HepG2 (cell line): ENCODE results near the gene SYMPK. TPM values are rescaled to one million over a fixed set of nuclear protein-coding genes. Genes with fewer than 3 reads are reported as not detected.

Experiments used
- ARHGAP35 ChIP-seq: sonication (generic); formaldehyde crosslinking; IDR thresholded peaks from 2 replicates; pipeline ENCODE4 v1.9.0; 2022; ENCODE audit warnings: mild to moderate bottlenecking, inconsistent platforms, moderate library complexity, missing genetic modification reagents, borderline replicate concordance
- ATRX ChIP-seq: sonication (generic); formaldehyde crosslinking; IDR thresholded peaks from 2 replicates; pipeline ENCODE4 v1.4.0; 2020; ENCODE audit warnings: missing genetic modification reagents, borderline replicate concordance
- FOXK1 ChIP-seq: sonication (generic); formaldehyde crosslinking; IDR thresholded peaks from 2 replicates; pipeline ENCODE4 v1.4.0; 2020; ENCODE audit warnings: low read depth, missing genetic modification reagents, borderline replicate concordance
- HES4 ChIP-seq: sonication (generic); formaldehyde crosslinking; IDR thresholded peaks from 2 replicates; pipeline ENCODE4 v1.9.0; 2021; ENCODE audit warnings: mild to moderate bottlenecking, missing genetic modification reagents, borderline replicate concordance
- HNRNPUL1 ChIP-seq: fragments of 200-400 bp; formaldehyde crosslinking; IDR thresholded peaks from 2 replicates; pipeline ENCODE4 v1.6.1; 2017; ENCODE audit warnings: low read depth, mild to moderate bottlenecking, low read length, moderate library complexity
- HOXA9 ChIP-seq: sonication (generic); formaldehyde crosslinking; IDR thresholded peaks from 2 replicates; pipeline ENCODE4 v1.8.1; 2022; ENCODE audit warnings: missing genetic modification reagents, mild to moderate bottlenecking, moderate library complexity, borderline replicate concordance
- ISL2 ChIP-seq: sonication (generic); formaldehyde crosslinking; IDR thresholded peaks from 2 replicates; pipeline ENCODE4 v1.5.0; 2020; ENCODE audit warnings: missing genetic modification reagents
- KDM4B ChIP-seq: sonication (generic); formaldehyde crosslinking; IDR thresholded peaks from 2 replicates; pipeline ENCODE4 v1.4.0; 2020; ENCODE audit warnings: missing genetic modification reagents
- NAIF1 ChIP-seq: sonication (generic); formaldehyde crosslinking; IDR thresholded peaks from 2 replicates; pipeline ENCODE4 v1.5.0; 2020; ENCODE audit warnings: mild to moderate bottlenecking, missing genetic modification reagents, borderline replicate concordance
- NRL ChIP-seq: sonication (generic); formaldehyde crosslinking; IDR thresholded peaks from 2 replicates; pipeline ENCODE4 v1.5.0; 2020; ENCODE audit warnings: missing genetic modification reagents, mild to moderate bottlenecking, moderate library complexity, borderline replicate concordance
- PAX8 ChIP-seq: sonication (generic); formaldehyde crosslinking; IDR thresholded peaks from 2 replicates; pipeline ENCODE4 v1.8.0; 2022; ENCODE audit warnings: mild to moderate bottlenecking, missing genetic modification reagents, borderline replicate concordance
- POGZ ChIP-seq: sonication (generic); formaldehyde crosslinking; IDR thresholded peaks from 2 replicates; pipeline ENCODE4 v1.4.0; 2020; ENCODE audit warnings: mild to moderate bottlenecking, missing genetic modification reagents
- SMAD3 ChIP-seq: sonication (generic); formaldehyde crosslinking; IDR thresholded peaks from 2 replicates; pipeline ENCODE4 v1.4.0; 2020; ENCODE audit warnings: missing genetic modification reagents
- TARDBP ChIP-seq: sonication (generic); formaldehyde crosslinking; IDR thresholded peaks from 2 replicates; pipeline ENCODE4 v1.8.0; 2022; ENCODE audit warnings: mild to moderate bottlenecking, missing genetic modification reagents
- U2AF2 ChIP-seq: fragments of 200-400 bp; formaldehyde crosslinking; IDR thresholded peaks from 2 replicates; pipeline ENCODE4 v1.6.1; 2017; ENCODE audit warnings: low read depth, mild to moderate bottlenecking, low read length
- ZNF253 ChIP-seq: sonication (generic); formaldehyde crosslinking; IDR thresholded peaks from 2 replicates; pipeline ENCODE4 v1.8.0; 2022; ENCODE audit warnings: mild to moderate bottlenecking, missing genetic modification reagents, borderline replicate concordance
- ZNF564 ChIP-seq: sonication (generic); formaldehyde crosslinking; IDR thresholded peaks from 2 replicates; pipeline ENCODE4 v1.8.1; 2023; ENCODE audit warnings: mild to moderate bottlenecking, missing genetic modification reagents
- ZNF724P ChIP-seq: sonication (generic); formaldehyde crosslinking; IDR thresholded peaks from 2 replicates; pipeline ENCODE4 v1.8.0; 2022; ENCODE audit warnings: missing genetic modification reagents, borderline replicate concordance
- ZNF75D ChIP-seq: sonication (generic); formaldehyde crosslinking; IDR thresholded peaks from 2 replicates; pipeline ENCODE4 v1.8.1; 2023; ENCODE audit warnings: missing genetic modification reagents, mild to moderate bottlenecking, borderline replicate concordance
- ZNF891 ChIP-seq: sonication (generic); formaldehyde crosslinking; IDR thresholded peaks from 2 replicates; pipeline ENCODE4 v1.5.0; 2020; ENCODE audit warnings: mild to moderate bottlenecking, missing genetic modification reagents
- polyA plus RNA-seq, 8 experiments: library from polyadenylated mRNA; depleted of rRNA in 3 of 8; stranded (reverse) in 7 of 8; unstranded in 1 of 8; fragments of >200 nt; fragmentation: Illumina TruSeq in 4 of 8; extraction: Trizol in 4 of 8; gene quantifications; 2 replicates each; pipeline versions ENCODE4 v1.2.1 to v1.2.3, GENCODE V29; 2011 to 2016; ENCODE audit warnings: low read depth in 4 of 8, missing spikeins in 1 of 8, mixed read lengths in 1 of 8; ENCODE audit not compliant: insufficient read depth in 1 of 8
- total RNA-seq, 5 experiments: library from RNA; depleted of rRNA; stranded (reverse); fragments of >200 nt; fragmentation: Illumina TruSeq; extraction: Trizol; gene quantifications; 2 replicates each; pipeline ENCODE4 v1.2.3, GENCODE V29; 2016; ENCODE audit warnings: low read depth in 1 of 5
- TF ChIP-seq, protein P1 (sequence below): sonication (generic); formaldehyde crosslinking; IDR thresholded peaks from 2 replicates; pipeline ENCODE4 v1.5.0; 2020; ENCODE audit warnings: missing genetic modification reagents
- TF ChIP-seq, protein P2 (sequence below): sonication (generic); formaldehyde crosslinking; IDR thresholded peaks from 2 replicates; pipeline ENCODE4 v1.4.0; 2020; ENCODE audit warnings: mild to moderate bottlenecking, missing genetic modification reagents

The SYMPK gene
- total and polyA plus RNA-seq, 2 of the 13 experiments (the other 11 are each of a cell fraction or from before 2014, with no cell fraction given), result 21.9 to 55.7 TPM

DNA sequence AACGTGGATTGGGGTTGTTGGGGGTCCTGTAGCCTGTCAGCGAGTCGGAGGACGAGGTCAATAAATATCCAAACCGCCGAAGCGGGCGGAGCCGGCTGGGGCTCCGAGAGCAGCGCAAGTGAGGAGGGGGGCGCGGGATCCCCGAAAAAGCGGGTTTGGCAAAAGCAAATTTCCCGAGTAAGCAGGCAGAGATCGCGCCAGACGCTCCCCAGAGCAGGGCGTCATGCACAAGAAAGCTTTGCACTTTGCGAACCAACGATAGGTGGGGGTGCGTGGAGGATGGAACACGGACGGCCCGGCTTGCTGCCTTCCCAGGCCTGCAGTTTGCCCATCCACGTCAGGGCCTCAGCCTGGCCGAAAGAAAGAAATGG lies 93.1 kb downstream of the SYMPK start (continued):
- TF ChIP-seq POGZ (CRISPR knock-in tag) (no peak), HOXA9 (0 out of 2 replicates have a peak, but pooled peaks have one; percentile 7), SMAD3 (CRISPR knock-in tag) (peak; percentile 18; the same call in 1 of the 2 replicates), ATRX (CRISPR knock-in tag) (no peak), ZNF564 (peak; percentile 14; the same call in 1 of the 2 replicates), NRL (CRISPR knock-in tag) (no peak), FOXK1 (CRISPR knock-in tag) (no peak), HES4 (CRISPR knock-in tag) (no peak), KDM4B (CRISPR knock-in tag) (no peak), NAIF1 (CRISPR knock-in tag) (0 out of 2 replicates have a peak, but pooled peaks have one; percentile 18), ISL2 (CRISPR knock-in tag) (no peak), ZNF724P (CRISPR knock-in tag) (no peak), ARHGAP35 (CRISPR knock-in tag) (no peak), HNRNPUL1 (no peak), ZNF75D (no peak), ZNF891 (CRISPR knock-in tag) (no peak), U2AF2 (no peak), TARDBP (CRISPR knock-in tag) (no peak), ZNF253 (CRISPR knock-in tag) (no peak), PAX8 (CRISPR knock-in tag) (no peak)
- TF ChIP-seq, protein P1, sequence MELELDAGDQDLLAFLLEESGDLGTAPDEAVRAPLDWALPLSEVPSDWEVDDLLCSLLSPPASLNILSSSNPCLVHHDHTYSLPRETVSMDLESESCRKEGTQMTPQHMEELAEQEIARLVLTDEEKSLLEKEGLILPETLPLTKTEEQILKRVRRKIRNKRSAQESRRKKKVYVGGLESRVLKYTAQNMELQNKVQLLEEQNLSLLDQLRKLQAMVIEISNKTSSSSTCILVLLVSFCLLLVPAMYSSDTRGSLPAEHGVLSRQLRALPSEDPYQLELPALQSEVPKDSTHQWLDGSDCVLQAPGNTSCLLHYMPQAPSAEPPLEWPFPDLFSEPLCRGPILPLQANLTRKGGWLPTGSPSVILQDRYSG, result no peak
- TF ChIP-seq, protein P2, sequence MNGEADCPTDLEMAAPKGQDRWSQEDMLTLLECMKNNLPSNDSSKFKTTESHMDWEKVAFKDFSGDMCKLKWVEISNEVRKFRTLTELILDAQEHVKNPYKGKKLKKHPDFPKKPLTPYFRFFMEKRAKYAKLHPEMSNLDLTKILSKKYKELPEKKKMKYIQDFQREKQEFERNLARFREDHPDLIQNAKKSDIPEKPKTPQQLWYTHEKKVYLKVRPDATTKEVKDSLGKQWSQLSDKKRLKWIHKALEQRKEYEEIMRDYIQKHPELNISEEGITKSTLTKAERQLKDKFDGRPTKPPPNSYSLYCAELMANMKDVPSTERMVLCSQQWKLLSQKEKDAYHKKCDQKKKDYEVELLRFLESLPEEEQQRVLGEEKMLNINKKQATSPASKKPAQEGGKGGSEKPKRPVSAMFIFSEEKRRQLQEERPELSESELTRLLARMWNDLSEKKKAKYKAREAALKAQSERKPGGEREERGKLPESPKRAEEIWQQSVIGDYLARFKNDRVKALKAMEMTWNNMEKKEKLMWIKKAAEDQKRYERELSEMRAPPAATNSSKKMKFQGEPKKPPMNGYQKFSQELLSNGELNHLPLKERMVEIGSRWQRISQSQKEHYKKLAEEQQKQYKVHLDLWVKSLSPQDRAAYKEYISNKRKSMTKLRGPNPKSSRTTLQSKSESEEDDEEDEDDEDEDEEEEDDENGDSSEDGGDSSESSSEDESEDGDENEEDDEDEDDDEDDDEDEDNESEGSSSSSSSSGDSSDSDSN (CRISPR knock-in tag), result no peak
